Measurements from ENCODE around the gene LRRFIP1.

LRRFIP1 gene

GRCh38 chr2:237689336-237690131, 62.1 kb downstream of the LRRFIP1 start:
- no peak for DNase-seq (ENCODE audit: low spot score)

GRCh38 chr2:237691029-237691907, 63.9 kb downstream of the LRRFIP1 start:
- DNase-seq (ENCODE audit: low spot score) = no peak

- peak; percentile 84 for DNase-seq (ENCODE audit: low spot score)
Observed at GRCh38 chr2:237691908-237692600, 64.7 kb downstream of the LRRFIP1 start.

- DNase-seq (ENCODE audit: low spot score) = no peak
Observed at GRCh38 chr2:237692601-237693290, 65.4 kb downstream of the LRRFIP1 start.

- no peak for DNase-seq (ENCODE audit: low spot score)
Observed at GRCh38 chr2:237693291-237693994, 66.1 kb downstream of the LRRFIP1 start.

- no peak for DNase-seq (ENCODE audit: low spot score)
Observed at GRCh38 chr2:237694415-237695194, 67.2 kb downstream of the LRRFIP1 start.

GRCh38 chr2:237695201-237695780, 67.9 kb downstream of the LRRFIP1 start:
- no peak for DNase-seq (ENCODE audit: low spot score)

- DNase-seq (ENCODE audit: low spot score) = no peak
Observed at GRCh38 chr2:237696461-237696860, 69.1 kb downstream of the LRRFIP1 start.

- DNase-seq (ENCODE audit: low spot score) = no peak
Observed at GRCh38 chr2:237697586-237698357, 70.4 kb downstream of the LRRFIP1 start.

- DNase-seq (ENCODE audit: low spot score) = no peak
Observed at GRCh38 chr2:237698358-237698694, 70.9 kb downstream of the LRRFIP1 start.

GRCh38 chr2:237699870-237700511, 72.6 kb downstream of the LRRFIP1 start:
- DNase-seq (ENCODE audit: low spot score) = no peak

GRCh38 chr2:237700512-237701032, 73.2 kb downstream of the LRRFIP1 start:
- DNase-seq (ENCODE audit: low spot score) = no peak

GRCh38 chr2:237701033-237701858, 73.9 kb downstream of the LRRFIP1 start:
- no peak for DNase-seq (ENCODE audit: low spot score)

GRCh38 chr2:237701859-237702390, 74.5 kb downstream of the LRRFIP1 start:
- no peak for DNase-seq (ENCODE audit: low spot score)

- no peak for DNase-seq (ENCODE audit: low spot score)
Observed at GRCh38 chr2:237702441-237703391, 75.3 kb downstream of the LRRFIP1 start.

Measured in putamen (tissue), 1 donor.